Measurements from ENCODE around the gene MC1R. TPM values are rescaled to one million over a fixed set of nuclear protein-coding genes. Genes with fewer than 3 reads are reported as not detected.

MC1R gene
- polyA plus RNA-seq, 3 donors, result 0.21 to 3.9 TPM; not detected in 1

GRCh38 chr16:89953671-89954406 lies 35.2 kb downstream of the MC1R start:
- Mint-ChIP-seq H3K27me3 (ENCODE audit: low read depth in 3 of 3) (peaks cover 0 to 18% (median 14%) of the 10 kb centered on the region in 3 donors), H3K27ac (peak overlapping the region in 2 of 7 donors; percentile 26 to 53), H3K4me1 (peaks cover 70% of the 10 kb centered on the region), H3K4me3 (peak overlapping the region in 1 of 2 donors; percentile 57), H3K36me3 (peaks cover 31 to 56% of the 10 kb centered on the region in 2 donors), H3K9me3 (peaks cover 0 to 5% (median 1%) of the 10 kb centered on the region in 7 donors)
- Histone ChIP-seq H3K9me3 (replicated peaks in 1 of 2; ENCODE audit: control insufficient read depth in 1 of 2, insufficient read depth in 1 of 2, low read length in 2 of 2) (no peaks in the 10 kb centered on the region), H3K79me2 (ENCODE audit: insufficient read depth, low read length) (peaks cover 30% of the 10 kb centered on the region), H3K27me3 (ENCODE audit: control insufficient read depth in 2 of 2, insufficient read depth in 2 of 2, low read length in 2 of 2) (peaks cover 0 to 5% of the 10 kb centered on the region in 2 donors), H3K4me1 (ENCODE audit: control insufficient read depth in 1 of 2, insufficient read depth in 2 of 2, low read length in 2 of 2) (peaks cover 62 to 71% of the 10 kb centered on the region in 2 donors), H3K36me3 (replicated peaks in 1 of 2; ENCODE audit: control insufficient read depth in 1 of 2, insufficient read depth in 2 of 2, low read length in 2 of 2) (peaks cover 2 to 13% of the 10 kb centered on the region in 2 donors), H2AFZ (ENCODE audit: insufficient read depth, low read depth, low read length, poor library complexity, severe bottlenecking) (no peak overlapping the region), H3K4me2 (replicated peaks; ENCODE audit: extremely low read depth, low read length, poor library complexity, severe bottlenecking) (peak overlapping the region; percentile 30), H4K20me1 (ENCODE audit: insufficient read depth, low read length) (peaks cover 33% of the 10 kb centered on the region), H3K9ac (ENCODE audit: insufficient read depth, low read length, poor library complexity, severe bottlenecking) (peak overlapping the region; percentile 37), H3K4me3 (replicated peaks in 1 of 3; ENCODE audit: low read depth in 2 of 3, low read length in 3 of 3) (peak overlapping the region in 1 of 3 experiments; percentile 27), H3K27ac (ENCODE audit: low read depth in 1 of 2, low read length in 2 of 2) (no peak overlapping the region)
- peak in 1 of 3 donors; percentile 10 for DNase-seq
- WGBS (ENCODE audit: insufficient coverage), result 41% methylated on average over 5 of the region's 11 CpGs
- intact Hi-C loops (cut with micrococcal nuclease), result no loop called here
- no peak for TF ChIP-seq CTCF (IDR thresholded peaks at IDR 0.05)

DNA sequence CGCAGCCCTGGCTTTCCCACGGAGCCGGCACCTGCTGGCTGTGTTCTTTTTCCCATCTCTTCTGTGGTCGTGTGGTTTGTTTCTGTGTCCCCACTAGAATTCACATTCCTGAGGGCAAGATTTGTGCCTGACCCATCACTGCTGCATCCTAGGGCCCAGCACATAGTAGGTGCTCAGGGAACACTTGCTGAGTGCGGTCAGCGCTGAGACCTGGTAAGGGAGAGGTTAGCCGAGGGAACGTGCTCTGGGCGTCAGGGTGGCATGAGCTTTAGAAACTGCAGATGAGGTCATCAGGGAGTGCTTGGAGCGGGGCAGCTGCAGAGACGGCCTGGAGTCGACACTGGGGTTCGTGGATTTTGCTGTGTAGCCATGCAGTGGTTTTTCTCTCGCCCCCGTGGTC lies 35.8 kb downstream of the MC1R start:
- Mint-ChIP-seq H3K4me3 (peak overlapping the region in 1 of 2 donors; percentile 48), H3K36me3 (peaks cover 37 to 62% of the 10 kb centered on the region in 2 donors), H3K9me3 (peaks cover 0 to 5% (median 1%) of the 10 kb centered on the region in 7 donors), H3K27me3 (ENCODE audit: low read depth in 3 of 3) (peaks cover 0 to 16% (median 11%) of the 10 kb centered on the region in 3 donors), H3K27ac (peak overlapping the region in 1 of 7 donors; percentile 53), H3K4me1 (peaks cover 73% of the 10 kb centered on the region)
- H3K9ac ChIP-seq (ENCODE audit: insufficient read depth, low read length, poor library complexity, severe bottlenecking), result no peak overlapping the region
- intact Hi-C loops (cut with micrococcal nuclease), result no loop called here
- H3K4me1 ChIP-seq (ENCODE audit: control insufficient read depth in 1 of 2, insufficient read depth in 2 of 2, low read length in 2 of 2), result peaks cover 61 to 72% of the 10 kb centered on the region in 2 donors
- H3K27ac ChIP-seq (ENCODE audit: low read depth in 1 of 2, low read length in 2 of 2), result no peak overlapping the region
- peaks cover 6 to 19% of the 10 kb centered on the region in 2 donors for H3K36me3 ChIP-seq (replicated peaks in 1 of 2; ENCODE audit: control insufficient read depth in 1 of 2, insufficient read depth in 2 of 2, low read length in 2 of 2)
- peaks cover 0 to 1% of the 10 kb centered on the region in 2 donors for H3K27me3 ChIP-seq (ENCODE audit: control insufficient read depth in 2 of 2, insufficient read depth in 2 of 2, low read length in 2 of 2)
- no peak overlapping the region for H3K4me3 ChIP-seq (replicated peaks in 1 of 3; ENCODE audit: low read depth in 2 of 3, low read length in 3 of 3)
- H3K4me2 ChIP-seq (replicated peaks; ENCODE audit: extremely low read depth, low read length, poor library complexity, severe bottlenecking), result no peak overlapping the region
- no peak for TF ChIP-seq CTCF (IDR thresholded peaks at IDR 0.05)
- 94% methylated on average over 14 of the region's 15 CpGs for WGBS (ENCODE audit: insufficient coverage)
- H3K9me3 ChIP-seq (replicated peaks in 1 of 2; ENCODE audit: control insufficient read depth in 1 of 2, insufficient read depth in 1 of 2, low read length in 2 of 2), result no peaks in the 10 kb centered on the region
- no peak for DNase-seq
- H3K79me2 ChIP-seq (ENCODE audit: insufficient read depth, low read length), result peaks cover 34% of the 10 kb centered on the region
- peaks cover 36% of the 10 kb centered on the region for H4K20me1 ChIP-seq (ENCODE audit: insufficient read depth, low read length)
- no peak overlapping the region for H2AFZ ChIP-seq (ENCODE audit: insufficient read depth, low read depth, low read length, poor library complexity, severe bottlenecking)

Measured in CD14-positive monocyte (primary cell).